ENCODE results near the gene APOBEC3G.

APOBEC3G gene

DNA sequence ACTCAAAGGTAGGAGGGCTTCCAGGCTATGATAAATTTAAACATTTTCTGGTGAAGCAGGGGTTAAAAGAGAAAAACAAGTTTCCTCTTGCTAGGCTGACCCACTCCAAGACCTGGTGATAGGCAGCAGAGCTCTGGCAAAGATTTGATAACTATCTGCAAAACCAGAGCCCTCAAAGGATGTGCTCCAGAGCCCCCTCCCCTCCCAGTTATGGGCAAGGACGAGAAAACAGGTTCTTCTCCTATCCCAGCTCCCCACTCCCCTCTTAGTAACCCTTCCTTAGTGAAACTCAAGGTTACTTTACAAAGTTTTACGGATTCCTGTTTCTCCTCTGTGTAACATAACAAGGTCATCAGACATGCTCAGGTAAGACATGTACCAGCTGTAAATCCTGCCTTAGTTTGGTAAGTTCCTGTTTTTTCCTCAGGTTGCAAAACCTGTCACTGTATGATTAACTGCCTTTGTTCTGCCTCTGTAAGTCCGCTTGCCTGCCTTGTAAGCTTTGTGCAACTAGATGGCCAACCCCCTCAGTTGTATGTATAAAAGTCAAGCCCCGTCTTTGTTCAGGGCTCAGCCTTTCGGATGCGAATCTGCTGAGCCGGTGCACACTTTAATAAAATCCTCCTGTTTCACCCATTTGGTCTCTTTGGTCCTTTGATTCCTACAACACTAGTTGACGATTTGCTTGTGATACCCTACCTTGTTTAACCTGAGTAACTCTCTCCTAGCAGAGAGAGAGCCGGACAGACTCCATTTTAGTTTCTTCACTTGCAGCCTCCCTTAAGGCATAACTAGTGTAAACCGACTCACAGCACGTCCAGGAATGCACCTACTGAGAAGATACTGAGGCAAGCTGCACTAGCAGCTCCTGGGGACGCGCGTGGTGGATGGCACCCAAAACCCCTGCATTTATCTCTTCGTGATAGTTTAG is 33.8 kb downstream of the APOBEC3G start:
- peaks cover 33% of the 10 kb centered on the region for H3K4me1 ChIP-seq (ENCODE audit: control insufficient read depth, insufficient read depth, low read length)
- H3K27me3 ChIP-seq (ENCODE audit: control insufficient read depth, insufficient read depth, low read length), result peaks cover 12% of the 10 kb centered on the region; the same call in 1 of the 2 replicates
- peak overlapping the region; percentile 0 for H3K27ac ChIP-seq (ENCODE audit: low read depth, low read length)
- H3K36me3 ChIP-seq (ENCODE audit: control insufficient read depth, insufficient read depth, low read length), result no peaks in the 10 kb centered on the region
- no peak overlapping the region for H3K4me3 ChIP-seq (ENCODE audit: low read depth, low read length)
- no peak overlapping the region for H3K9ac ChIP-seq (ENCODE audit: low read depth, low read length)
- no peaks in the 10 kb centered on the region for H3K9me3 ChIP-seq (ENCODE audit: control insufficient read depth, insufficient read depth, low read length)

GRCh38 chr22:39114112-39114511 is 37.0 kb downstream of the APOBEC3G start:
- peaks cover 35% of the 10 kb centered on the region for H3K4me1 ChIP-seq (ENCODE audit: control insufficient read depth, insufficient read depth, low read length)
- peak overlapping the region; percentile 72 for H3K27ac ChIP-seq (ENCODE audit: low read depth, low read length)
- H3K4me3 ChIP-seq (ENCODE audit: low read depth, low read length), result peak overlapping the region; percentile 34; the same call in 1 of the 2 replicates
- H3K9me3 ChIP-seq (ENCODE audit: control insufficient read depth, insufficient read depth, low read length), result no peaks in the 10 kb centered on the region
- H3K36me3 ChIP-seq (ENCODE audit: control insufficient read depth, insufficient read depth, low read length), result no peaks in the 10 kb centered on the region
- H3K9ac ChIP-seq (ENCODE audit: low read depth, low read length), result no peak overlapping the region
- H3K27me3 ChIP-seq (ENCODE audit: control insufficient read depth, insufficient read depth, low read length), result peaks cover 19% of the 10 kb centered on the region; the same call in 1 of the 2 replicates

GRCh38 chr22:39115570-39115969 is 38.5 kb downstream of the APOBEC3G start:
- H3K9me3 ChIP-seq (ENCODE audit: control insufficient read depth, insufficient read depth, low read length), result no peaks in the 10 kb centered on the region
- no peaks in the 10 kb centered on the region for H3K36me3 ChIP-seq (ENCODE audit: control insufficient read depth, insufficient read depth, low read length)
- peak overlapping the region; percentile 7; the same call in 1 of the 2 replicates for H3K4me3 ChIP-seq (ENCODE audit: low read depth, low read length)
- no peak overlapping the region for H3K9ac ChIP-seq (ENCODE audit: low read depth, low read length)
- peaks cover 34% of the 10 kb centered on the region for H3K4me1 ChIP-seq (ENCODE audit: control insufficient read depth, insufficient read depth, low read length)
- no peak overlapping the region for H3K27ac ChIP-seq (ENCODE audit: low read depth, low read length)
- peaks cover 19% of the 10 kb centered on the region; the same call in 1 of the 2 replicates for H3K27me3 ChIP-seq (ENCODE audit: control insufficient read depth, insufficient read depth, low read length)

GRCh38 chr22:39115977-39116621 is 39.0 kb downstream of the APOBEC3G start:
- Histone ChIP-seq H3K9me3 (ENCODE audit: control insufficient read depth, insufficient read depth, low read length) (no peaks in the 10 kb centered on the region), H3K4me1 (ENCODE audit: control insufficient read depth, insufficient read depth, low read length) (peaks cover 28% of the 10 kb centered on the region)

GRCh38 chr22:39117585-39118191 is 40.6 kb downstream of the APOBEC3G start:
- H3K27me3 ChIP-seq (ENCODE audit: control insufficient read depth, insufficient read depth, low read length), result peaks cover 19% of the 10 kb centered on the region; the same call in 1 of the 2 replicates

More at GRCh38 chr22:39115977-39116621, 39.0 kb downstream of the APOBEC3G start:
- no peak overlapping the region for H3K27ac ChIP-seq (ENCODE audit: low read depth, low read length)
- peaks cover 19% of the 10 kb centered on the region; the same call in 1 of the 2 replicates for H3K27me3 ChIP-seq (ENCODE audit: control insufficient read depth, insufficient read depth, low read length)
- no peaks in the 10 kb centered on the region for H3K36me3 ChIP-seq (ENCODE audit: control insufficient read depth, insufficient read depth, low read length)
- no peak overlapping the region for H3K4me3 ChIP-seq (ENCODE audit: low read depth, low read length)
- no peak overlapping the region for H3K9ac ChIP-seq (ENCODE audit: low read depth, low read length)

DNA sequence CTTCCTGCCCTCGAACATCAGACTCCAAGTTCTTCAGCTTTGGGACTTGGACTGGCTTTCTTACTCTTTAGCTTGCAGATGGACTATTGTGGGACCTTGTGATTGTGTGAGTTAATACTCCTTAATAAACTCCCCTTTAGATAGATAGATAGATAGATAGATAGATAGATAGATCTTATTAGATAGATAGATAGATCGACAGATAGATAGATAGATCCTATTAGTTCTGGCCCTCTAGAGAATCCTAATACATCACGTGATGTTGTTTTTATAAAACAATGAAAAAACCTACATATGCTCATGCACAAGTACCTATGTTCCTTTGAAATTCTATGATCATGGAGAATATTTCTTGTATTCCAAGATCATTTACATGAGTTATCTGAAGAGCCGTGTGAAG is 43.9 kb downstream of the APOBEC3G start:
- Histone ChIP-seq H3K27ac (ENCODE audit: low read depth, low read length) (no peak overlapping the region), H3K4me1 (ENCODE audit: control insufficient read depth, insufficient read depth, low read length) (peaks cover 4% of the 10 kb centered on the region), H3K36me3 (ENCODE audit: control insufficient read depth, insufficient read depth, low read length) (no peaks in the 10 kb centered on the region), H3K27me3 (ENCODE audit: control insufficient read depth, insufficient read depth, low read length) (peaks cover 6% of the 10 kb centered on the region; the same call in 1 of the 2 replicates), H3K4me3 (ENCODE audit: low read depth, low read length) (no peak overlapping the region), H3K9ac (ENCODE audit: low read depth, low read length) (no peak overlapping the region), H3K9me3 (ENCODE audit: control insufficient read depth, insufficient read depth, low read length) (no peaks in the 10 kb centered on the region)

More at GRCh38 chr22:39117585-39118191, 40.6 kb downstream of the APOBEC3G start:
- Histone ChIP-seq H3K4me1 (ENCODE audit: control insufficient read depth, insufficient read depth, low read length) (peaks cover 26% of the 10 kb centered on the region), H3K9ac (ENCODE audit: low read depth, low read length) (no peak overlapping the region), H3K36me3 (ENCODE audit: control insufficient read depth, insufficient read depth, low read length) (no peaks in the 10 kb centered on the region), H3K9me3 (ENCODE audit: control insufficient read depth, insufficient read depth, low read length) (no peaks in the 10 kb centered on the region), H3K27ac (ENCODE audit: low read depth, low read length) (no peak overlapping the region), H3K4me3 (ENCODE audit: low read depth, low read length) (no peak overlapping the region)

GRCh38 chr22:39122772-39123470 is 45.8 kb downstream of the APOBEC3G start:
- Histone ChIP-seq H3K4me3 (ENCODE audit: low read depth, low read length) (no peak overlapping the region), H3K9ac (ENCODE audit: low read depth, low read length) (no peak overlapping the region), H3K4me1 (ENCODE audit: control insufficient read depth, insufficient read depth, low read length) (peaks cover 3% of the 10 kb centered on the region; the same call in 1 of the 2 replicates), H3K9me3 (ENCODE audit: control insufficient read depth, insufficient read depth, low read length) (no peaks in the 10 kb centered on the region), H3K27ac (ENCODE audit: low read depth, low read length) (no peak overlapping the region), H3K27me3 (ENCODE audit: control insufficient read depth, insufficient read depth, low read length) (no peaks in the 10 kb centered on the region), H3K36me3 (ENCODE audit: control insufficient read depth, insufficient read depth, low read length) (no peaks in the 10 kb centered on the region)

DNA sequence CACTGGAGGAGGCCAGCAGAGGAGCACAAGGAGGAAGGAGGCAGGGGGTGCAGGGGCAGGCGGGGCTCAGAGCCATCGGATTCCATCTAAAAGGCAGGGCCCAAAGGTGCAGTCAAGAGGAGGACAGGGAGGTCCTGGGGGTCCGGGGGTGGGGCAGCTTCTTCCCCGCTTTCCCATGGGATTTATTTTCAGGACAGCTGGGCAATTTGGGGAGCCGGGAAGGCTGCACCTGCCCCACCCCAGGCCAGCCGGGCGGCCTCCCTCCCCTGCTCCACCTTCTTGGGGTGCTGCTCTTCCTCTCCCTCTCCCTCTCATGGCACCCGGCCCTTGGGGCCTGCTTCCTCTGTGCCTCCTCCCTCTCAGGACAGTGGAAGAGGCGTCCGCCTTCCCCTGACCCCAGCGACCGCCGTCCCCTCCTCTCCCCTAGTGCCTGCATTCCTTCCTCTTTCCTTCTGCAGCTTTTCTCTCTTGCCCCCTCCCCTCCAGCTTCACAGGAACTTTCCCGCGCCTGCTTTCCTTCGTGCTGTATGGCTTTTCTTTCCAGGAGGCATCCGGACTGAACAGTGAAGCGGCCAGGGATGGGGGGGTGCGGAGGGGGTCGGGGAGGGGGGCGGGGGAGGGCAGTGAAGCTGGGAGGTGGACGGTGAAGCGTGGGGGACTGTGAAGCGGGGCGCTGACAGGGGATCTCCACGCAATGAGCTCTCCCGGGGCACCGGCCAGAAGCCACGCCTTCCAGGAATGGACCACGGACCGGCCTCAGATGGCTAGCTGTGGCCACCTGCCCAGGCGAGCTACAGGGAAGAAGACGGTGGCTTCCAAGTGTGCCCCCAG is 46.9 kb downstream of the APOBEC3G start:
- Histone ChIP-seq H3K9ac (ENCODE audit: low read depth, low read length) (no peak overlapping the region), H3K4me3 (ENCODE audit: low read depth, low read length) (no peak overlapping the region)

DNA sequence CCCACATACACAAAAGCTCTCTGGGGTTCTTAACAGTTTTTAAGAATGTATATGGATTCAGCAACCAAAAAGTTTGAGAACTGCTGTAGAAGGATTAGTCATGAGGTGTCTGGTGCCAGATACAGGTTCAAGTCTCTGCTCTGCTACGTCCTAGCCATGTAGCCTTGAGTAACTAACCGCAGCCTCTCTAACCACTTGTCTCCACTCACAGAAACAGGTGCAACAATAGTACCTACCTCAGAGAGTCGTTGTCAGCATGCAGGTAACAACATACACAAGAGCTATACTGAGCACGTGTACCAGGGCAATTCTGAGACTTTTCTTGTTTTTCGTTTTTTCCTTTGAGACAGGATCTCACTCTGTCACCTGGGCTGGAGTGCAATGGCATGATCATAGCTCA is 48.5 kb downstream of the APOBEC3G start:
- Histone ChIP-seq H3K4me3 (ENCODE audit: low read depth, low read length) (no peak overlapping the region), H3K36me3 (ENCODE audit: control insufficient read depth, insufficient read depth, low read length) (no peaks in the 10 kb centered on the region), H3K27ac (ENCODE audit: low read depth, low read length) (no peak overlapping the region), H3K9ac (ENCODE audit: low read depth, low read length) (no peak overlapping the region), H3K4me1 (ENCODE audit: control insufficient read depth, insufficient read depth, low read length) (peaks cover 5% of the 10 kb centered on the region), H3K9me3 (ENCODE audit: control insufficient read depth, insufficient read depth, low read length) (no peaks in the 10 kb centered on the region), H3K27me3 (ENCODE audit: control insufficient read depth, insufficient read depth, low read length) (no peaks in the 10 kb centered on the region)

More for the DNA sequence above, 46.9 kb downstream of the APOBEC3G start:
- no peak overlapping the region for H3K27ac ChIP-seq (ENCODE audit: low read depth, low read length)
- no peaks in the 10 kb centered on the region for H3K9me3 ChIP-seq (ENCODE audit: control insufficient read depth, insufficient read depth, low read length)
- H3K4me1 ChIP-seq (ENCODE audit: control insufficient read depth, insufficient read depth, low read length), result peaks cover 3% of the 10 kb centered on the region; the same call in 1 of the 2 replicates
- no peaks in the 10 kb centered on the region for H3K27me3 ChIP-seq (ENCODE audit: control insufficient read depth, insufficient read depth, low read length)
- H3K36me3 ChIP-seq (ENCODE audit: control insufficient read depth, insufficient read depth, low read length), result no peaks in the 10 kb centered on the region

- no peak overlapping the region for H3K4me3 ChIP-seq (ENCODE audit: low read depth, low read length)
- no peaks in the 10 kb centered on the region for H3K9me3 ChIP-seq (ENCODE audit: control insufficient read depth, insufficient read depth, low read length)
- H3K36me3 ChIP-seq (ENCODE audit: control insufficient read depth, insufficient read depth, low read length), result no peaks in the 10 kb centered on the region
- H3K27ac ChIP-seq (ENCODE audit: low read depth, low read length), result no peak overlapping the region
- H3K4me1 ChIP-seq (ENCODE audit: control insufficient read depth, insufficient read depth, low read length), result peaks cover 16% of the 10 kb centered on the region
- no peak overlapping the region for H3K9ac ChIP-seq (ENCODE audit: low read depth, low read length)
- no peaks in the 10 kb centered on the region for H3K27me3 ChIP-seq (ENCODE audit: control insufficient read depth, insufficient read depth, low read length)
These were observed 51.4 kb downstream of the APOBEC3G start for GRCh38 chr22:39128508-39128907.
